Activated CD4-positive, alpha-beta T cell treated with anti-CD3 and anti-CD28 coated beads, Interleukin-2, amount 50 U/mL, for 48 hours (primary cell): ENCODE results near the gene TMEM243.
"Not testable (repeated sequence)": the region's sequence is repeated elsewhere in the genome, so short reads cannot be mapped to it uniquely, and the experiment has no call there.

Experiments used
- DNase-seq, 2 experiments: peaks; one replicate each; pipeline ENCODE4 v3.0.0-alpha.2; 2020

Gene TMEM243

DNA sequence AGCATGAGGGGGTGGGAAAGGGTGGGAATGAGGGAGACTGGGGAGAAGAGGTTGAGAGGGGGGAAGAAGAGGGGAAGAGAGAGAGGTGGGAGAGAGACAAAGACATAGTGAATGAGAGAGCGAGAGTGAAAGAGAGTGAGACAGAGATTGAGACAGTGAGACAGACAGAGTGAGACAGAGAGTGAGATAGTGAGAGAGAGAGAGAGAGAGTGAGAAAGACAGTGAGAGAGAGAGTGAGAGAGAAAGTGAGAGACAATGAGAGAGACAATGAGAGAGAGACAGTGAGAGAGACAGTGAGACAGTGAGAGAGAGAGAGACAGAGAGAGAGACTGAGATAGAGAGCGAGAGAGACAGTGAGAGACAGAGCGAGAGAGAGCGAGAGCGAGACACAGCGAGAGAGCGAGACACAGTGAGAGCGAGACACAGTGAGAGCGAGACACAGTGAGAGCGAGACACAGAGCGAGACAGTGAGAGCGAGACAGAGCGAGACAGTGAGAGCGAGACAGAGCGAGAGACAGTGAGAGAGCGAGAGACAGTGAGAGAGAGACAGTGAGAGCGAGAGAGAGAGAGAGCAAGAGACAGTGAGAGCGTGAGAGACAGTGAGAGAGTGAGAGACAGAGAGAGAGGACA lies 10.1 kb downstream of the TMEM243 start:
- no peak for DNase-seq

DNA sequence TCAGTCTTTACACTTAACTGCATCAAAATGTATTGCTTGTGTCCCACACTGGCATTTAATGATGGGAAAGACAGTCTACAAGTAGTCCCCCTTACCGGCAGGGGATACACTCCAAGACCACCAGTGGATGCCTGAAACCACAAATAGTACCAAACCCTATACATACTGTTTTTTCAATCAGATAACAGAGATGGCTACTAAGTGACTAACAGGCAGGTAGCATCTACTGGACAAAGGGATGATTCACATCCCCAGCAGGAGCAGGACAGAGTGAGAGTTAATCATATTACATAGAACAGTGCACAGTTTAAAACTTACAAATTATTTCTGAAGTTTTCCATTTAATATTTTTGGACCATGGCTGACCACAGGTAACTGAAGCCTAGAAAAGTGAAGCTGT lies 13.2 kb downstream of the TMEM243 start:
- no peak for DNase-seq

- DNase-seq: not testable (repeated sequence)
These were observed 13.8 kb downstream of the TMEM243 start for GRCh38 chr7:87205701-87206100.

- no peak for DNase-seq
These were observed 14.6 kb downstream of the TMEM243 start for GRCh38 chr7:87204933-87205332.

GRCh38 chr7:87203929-87204328 lies 15.6 kb downstream of the TMEM243 start:
- DNase-seq: not testable (repeated sequence)

DNA sequence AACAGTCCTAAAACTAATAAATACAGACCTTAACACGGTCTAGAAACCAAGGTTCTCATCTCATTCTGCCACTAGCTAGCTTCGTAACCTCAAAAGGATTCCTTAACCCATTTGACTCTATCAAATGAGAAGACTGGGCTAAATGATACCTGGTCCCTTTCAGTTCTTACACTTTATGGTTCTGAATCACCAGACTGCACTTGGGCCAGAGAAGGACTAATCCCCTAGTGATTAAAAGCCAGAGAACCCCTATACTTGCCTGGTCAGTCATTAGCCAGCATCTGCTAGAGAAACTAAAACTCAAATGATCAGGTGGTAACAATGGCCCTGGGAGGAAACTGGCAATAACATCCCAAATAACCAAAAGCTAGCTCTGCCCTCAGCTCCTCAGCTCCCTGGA lies 16.8 kb downstream of the TMEM243 start:
- no peak for DNase-seq

DNA sequence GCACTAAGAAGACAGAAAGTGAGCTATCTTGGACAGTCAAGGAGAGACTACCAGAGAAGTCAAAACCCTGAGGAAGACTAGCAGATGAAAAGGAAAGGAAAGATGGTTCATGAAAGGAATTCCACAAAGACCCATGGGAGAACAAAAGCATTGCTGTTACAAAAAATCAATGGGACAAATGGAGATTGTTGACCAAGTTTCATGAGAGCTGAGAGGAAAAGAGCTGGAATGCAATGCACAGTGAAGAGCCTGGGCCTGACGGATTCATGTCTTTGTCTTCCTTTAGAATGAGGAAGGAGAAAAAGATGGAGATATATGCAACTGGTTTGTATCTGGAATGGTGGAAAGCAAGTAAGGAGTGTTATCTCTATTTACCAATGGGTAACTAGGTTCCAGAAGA lies 17.3 kb downstream of the TMEM243 start:
- no peak for DNase-seq

DNA sequence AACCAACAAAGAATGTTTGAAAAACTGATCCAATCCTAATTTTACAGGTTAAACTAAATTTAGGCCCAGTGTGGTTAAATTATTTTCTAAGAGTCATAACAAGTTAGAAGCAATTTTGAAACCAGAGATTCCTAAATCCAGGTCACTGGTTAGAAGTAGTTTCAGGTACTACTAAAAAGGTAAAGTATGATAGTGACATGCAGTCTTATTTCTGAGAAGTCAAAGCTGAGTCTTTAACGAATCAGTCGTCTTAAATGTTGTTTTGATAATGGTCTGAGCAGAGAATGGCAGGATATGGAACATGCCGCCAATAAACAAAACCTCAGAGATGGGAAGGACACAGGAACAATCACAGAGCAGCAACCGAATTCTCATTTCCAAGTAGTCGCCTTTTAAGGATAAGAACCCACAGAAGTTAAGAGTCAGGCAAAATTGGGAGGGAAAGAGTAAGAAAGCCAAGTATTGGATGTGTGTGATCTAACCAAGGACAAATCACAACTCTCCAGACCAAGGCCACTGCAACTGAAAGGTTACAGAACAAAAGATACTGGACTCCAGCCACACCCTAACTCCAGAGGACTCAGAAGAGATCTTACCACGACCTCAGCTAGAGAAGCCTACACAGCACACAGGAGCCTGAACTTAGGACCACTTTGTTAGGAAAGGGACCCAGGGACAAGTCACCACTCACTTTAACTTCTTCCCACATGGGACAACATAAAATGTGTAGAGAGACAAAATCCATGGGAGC lies 19.7 kb downstream of the TMEM243 start:
- no peak for DNase-seq

- DNase-seq: no peak
These were observed 20.3 kb downstream of the TMEM243 start for GRCh38 chr7:87199241-87199640.

GRCh38 chr7:87193912-87194311 lies 25.6 kb downstream of the TMEM243 start:
- no peak for DNase-seq

DNA sequence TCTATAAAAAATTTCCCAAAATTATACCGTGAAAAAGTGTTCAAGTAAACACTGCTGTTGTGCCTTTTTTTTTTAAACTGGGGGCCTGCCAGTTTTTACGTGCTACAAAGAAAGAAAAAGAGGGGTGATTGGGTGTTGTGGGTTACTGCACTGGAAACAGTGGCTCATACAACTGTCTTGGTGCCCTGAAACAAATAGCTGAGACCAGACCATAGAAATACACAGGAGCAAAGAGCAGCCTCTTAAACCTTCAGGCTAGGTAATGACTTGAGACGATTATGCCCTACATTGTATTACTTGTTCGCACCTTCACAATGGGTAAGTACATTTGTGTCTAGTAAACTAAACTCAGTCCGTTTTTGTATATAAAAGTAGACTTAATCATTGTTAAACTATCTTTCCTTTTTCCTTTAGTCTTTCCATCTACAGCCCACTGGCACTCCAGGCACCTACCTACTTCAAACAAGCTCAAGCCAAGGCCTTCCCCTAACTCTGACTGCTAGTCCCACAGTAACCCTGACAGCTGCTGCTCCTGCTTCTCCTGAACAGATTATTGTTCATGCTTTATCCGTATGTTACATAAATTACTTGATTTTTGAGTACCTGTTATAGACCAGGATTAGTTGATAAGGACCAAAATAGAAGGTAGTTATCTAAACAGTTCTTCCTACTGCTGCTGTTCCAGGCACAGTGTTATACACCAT lies 26.6 kb downstream of the TMEM243 start:
- no peak for DNase-seq

DNA sequence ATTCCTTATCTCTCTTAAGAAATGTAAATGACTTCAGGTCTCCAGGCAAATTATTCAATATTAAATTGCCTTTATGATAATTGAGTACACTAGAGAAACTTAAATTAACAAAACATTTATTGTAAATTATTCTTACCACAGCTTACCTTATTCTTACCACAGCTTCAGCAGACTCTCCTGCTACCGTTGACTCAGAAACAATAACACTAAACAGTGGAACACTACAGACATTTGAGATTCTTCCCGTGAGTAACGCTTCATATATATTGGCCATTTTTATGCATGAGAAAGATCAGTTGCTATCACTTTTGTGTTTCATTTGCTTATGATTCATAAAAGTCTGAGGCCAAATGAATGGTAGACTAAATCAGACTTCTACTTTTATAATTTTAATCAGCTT lies 28.7 kb downstream of the TMEM243 start:
- no peak for DNase-seq

DNA sequence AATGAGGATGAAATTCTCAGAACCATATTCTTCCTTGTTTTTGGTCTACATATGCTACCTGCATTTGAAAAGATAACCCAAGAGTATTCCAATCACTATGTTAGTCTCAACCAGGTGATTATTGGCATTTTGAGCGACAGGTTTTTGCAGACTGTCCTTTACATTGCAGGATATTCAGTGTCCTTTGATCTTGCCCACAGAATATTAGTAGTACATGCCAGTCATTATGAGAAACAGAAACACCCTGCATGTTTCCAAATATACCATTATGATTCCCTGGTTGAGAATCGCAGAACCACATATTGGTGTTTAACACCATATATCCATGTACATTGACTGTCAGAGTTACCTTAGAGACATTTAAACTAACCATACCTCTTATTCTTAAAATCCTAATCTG lies 30.6 kb downstream of the TMEM243 start:
- no peak for DNase-seq

DNA sequence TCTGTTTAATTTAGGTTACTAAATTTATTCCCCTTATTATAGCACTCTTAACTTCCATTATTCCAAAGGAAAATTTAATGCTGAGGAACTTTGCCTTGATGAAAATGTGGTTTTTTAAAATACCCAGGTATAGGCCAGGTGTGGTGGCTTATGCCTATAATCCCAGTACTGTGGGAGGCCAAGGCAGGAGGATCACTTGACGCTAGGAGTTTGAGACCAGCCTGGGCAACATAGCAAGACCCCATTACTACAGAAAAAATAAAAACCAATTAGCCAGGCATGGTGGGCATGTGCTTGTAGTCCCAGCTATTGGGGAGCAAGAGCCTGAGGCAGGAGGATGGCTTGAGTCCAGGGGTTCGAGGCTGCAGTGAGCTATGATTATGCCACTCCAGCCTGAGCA lies 32.4 kb downstream of the TMEM243 start:
- no peak for DNase-seq

- DNase-seq: no peak
These were observed 40.4 kb downstream of the TMEM243 start for GRCh38 chr7:87179180-87179579.

GRCh38 chr7:87178320-87178719 lies 41.2 kb downstream of the TMEM243 start:
- DNase-seq: no peak

DNA sequence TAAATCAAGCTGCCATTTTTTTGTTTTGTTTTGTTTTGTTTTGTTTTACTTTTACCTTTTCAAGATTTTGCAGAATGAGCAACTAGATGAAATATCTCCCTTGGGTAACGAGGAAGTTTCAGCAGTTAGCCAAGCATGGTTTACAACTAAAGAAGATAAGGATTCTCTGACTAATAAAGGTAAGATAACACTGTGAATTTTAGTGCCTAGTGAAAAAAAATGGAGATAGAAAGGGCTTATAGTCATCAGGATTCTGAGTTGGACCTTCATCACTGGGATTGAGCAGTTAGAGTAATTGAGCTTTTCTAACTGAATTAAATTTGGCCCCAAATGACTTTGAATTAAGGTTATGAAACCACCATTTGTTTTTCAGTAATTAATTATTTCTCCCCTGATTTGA lies 46.1 kb downstream of the TMEM243 start:
- DNase-seq: no peak

GRCh38 chr7:87171282-87171934 lies 48.1 kb downstream of the TMEM243 start:
- DNase-seq: no peak

GRCh38 chr7:87170828-87171227 lies 48.7 kb downstream of the TMEM243 start:
- no peak for DNase-seq

GRCh38 chr7:87164433-87164832 lies 55.1 kb downstream of the TMEM243 start:
- no peak for DNase-seq

GRCh38 chr7:87159538-87159937 lies 60.0 kb downstream of the TMEM243 start:
- no peak for DNase-seq

DNA sequence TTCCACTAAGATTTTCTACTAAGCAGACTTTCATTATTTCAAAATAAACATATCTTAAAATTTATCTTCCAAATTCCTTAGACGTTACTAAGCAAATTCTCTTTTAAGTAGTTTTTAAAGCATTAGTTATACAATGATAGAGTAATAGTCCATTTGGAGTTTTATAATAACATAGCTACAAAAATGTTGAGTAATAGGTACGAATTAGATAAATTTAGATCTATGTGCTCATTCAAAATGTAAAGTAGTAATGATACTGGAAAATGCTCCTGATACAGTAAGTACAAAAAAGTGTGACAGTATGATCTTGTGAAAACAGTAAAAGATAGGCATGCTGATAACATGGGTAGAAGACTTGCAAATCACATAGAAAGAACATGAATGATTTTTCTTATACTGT lies 62.8 kb downstream of the TMEM243 start:
- DNase-seq: no peak

DNA sequence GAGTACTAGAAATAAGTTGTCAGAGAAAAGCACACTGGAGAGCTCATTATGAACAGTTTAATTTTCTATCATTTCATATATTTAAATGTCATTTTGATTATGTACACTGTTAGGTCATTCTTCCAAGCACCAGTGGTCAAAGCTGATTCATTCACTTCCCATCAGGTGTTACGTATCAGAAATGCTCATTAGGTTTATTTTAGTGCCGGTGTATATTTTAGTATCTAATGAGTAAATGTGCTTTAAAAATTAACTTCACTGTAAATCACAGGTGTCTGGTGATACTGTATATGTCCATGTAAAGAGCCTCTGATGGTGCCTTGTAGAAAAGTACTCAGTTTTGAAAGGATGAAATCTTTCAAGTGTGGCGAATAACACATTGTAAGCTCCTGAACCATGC lies 63.7 kb downstream of the TMEM243 start:
- no peak for DNase-seq

DNA sequence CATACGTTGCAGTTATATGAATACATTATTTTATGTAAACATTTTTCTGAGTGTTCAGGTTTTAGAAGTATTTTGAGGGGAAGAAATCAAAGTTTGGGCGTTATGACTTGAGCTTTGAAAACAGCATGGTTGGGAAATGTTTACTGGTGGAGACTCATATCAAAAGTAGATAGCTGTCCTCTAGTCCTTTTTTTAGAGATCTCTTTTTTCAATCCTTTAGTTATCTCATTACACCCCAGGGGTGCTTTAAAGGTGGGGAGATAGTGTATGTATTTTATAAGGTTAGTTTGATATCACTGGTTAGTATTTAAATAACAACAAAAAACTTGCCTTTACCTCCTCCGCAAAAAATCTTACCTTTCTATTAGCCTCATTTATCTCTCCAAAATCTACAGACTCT lies 65.0 kb downstream of the TMEM243 start:
- DNase-seq: no peak
